GM19372 (cell line): Measurements from ENCODE around the gene LRRC8B.
A peak's percentile ranks its signal among the peaks of the same experiment; 100 is the strongest.
"Not testable (repeated sequence)": the region's sequence is repeated elsewhere in the genome, so short reads cannot be mapped to it uniquely, and the experiment has no call there.

Experiments
- ATAC-seq: cut with Tn5 transposase; IDR thresholded peaks from one replicate; pipeline ENCODE4 v1.9.1; 2021; ENCODE audit warnings: mild to moderate bottlenecking, low read depth, moderate library complexity; ENCODE audit not compliant: unreplicated experiment

LRRC8B gene

DNA sequence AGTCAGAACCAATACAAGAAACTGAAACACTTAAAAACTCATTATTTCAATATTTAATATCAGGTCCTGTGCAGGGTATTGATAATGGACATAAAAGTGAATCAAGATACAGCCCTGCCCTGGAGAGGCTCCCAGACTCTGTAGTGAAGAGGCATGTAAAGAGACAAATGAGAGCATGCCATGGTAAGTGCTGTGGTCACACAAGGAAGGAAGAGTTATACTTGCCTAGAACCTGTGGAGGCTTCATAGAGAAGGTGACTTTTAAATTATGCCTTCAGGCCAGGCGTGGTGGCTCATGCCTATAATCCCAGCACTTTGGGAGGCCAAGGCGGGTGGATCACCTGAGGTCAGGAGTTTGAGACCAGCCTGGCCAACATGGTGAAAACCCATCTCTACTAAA is 105.0 kb downstream of the LRRC8B start:
- ATAC-seq, result not testable (repeated sequence)

DNA sequence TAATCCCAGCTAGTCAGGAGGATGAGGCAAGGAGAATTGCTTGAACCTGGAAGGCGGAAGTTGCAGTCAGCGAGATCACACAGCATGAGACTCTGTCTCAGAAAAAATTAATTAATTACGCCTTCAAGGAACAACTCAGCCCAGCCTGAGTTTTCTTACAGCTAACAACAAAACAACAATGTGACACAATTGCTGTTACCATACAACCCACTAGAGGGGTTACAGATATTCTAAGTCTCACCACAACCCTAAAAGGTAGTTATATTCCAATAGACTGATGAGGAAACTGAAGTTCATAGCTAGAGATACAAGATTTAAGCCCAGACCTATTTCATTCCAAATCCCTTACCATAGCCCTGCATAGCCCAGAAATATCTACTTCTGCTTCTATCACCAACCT is 105.4 kb downstream of the LRRC8B start:
- no peak for ATAC-seq

DNA sequence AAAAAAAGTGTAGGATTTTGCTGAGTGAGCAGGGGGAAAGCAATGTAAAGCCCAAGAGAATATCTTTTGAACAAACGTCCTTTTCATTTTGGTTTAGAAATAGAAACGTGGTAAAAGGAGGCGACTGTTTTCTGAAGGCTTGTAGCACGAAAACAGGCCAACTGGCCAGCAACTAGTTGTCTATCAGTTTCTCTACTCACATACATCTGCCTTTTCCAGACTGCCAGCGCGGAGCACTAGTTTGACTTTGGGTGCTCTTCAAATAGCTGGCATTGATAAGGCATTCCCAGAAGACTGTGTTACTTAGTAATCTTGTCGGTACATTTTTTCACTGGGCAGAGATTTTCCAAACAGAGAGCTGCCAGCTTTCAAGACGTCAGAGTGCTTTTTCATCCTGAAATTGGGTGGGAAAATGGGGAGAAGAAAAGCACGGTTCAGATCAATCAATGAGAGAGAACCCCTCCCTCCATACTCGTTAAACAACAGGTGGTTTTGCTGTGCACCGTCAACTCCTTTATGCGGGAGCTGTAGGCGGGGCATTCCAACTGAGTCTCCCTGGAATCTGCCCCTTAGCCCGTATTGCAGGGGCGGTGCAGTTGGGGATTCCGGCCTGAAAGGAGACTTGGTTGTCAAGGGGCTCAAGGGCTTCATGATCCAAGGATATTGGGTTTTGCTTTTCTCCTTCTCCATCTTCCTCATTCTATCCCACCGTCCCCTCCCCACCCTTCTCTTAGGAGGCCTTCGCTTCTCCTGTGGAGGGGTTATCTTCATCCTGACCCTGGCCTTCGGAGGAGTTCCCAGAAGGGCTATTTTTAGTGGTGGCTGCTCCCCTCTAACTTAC is 107.4 kb downstream of the LRRC8B start:
- ATAC-seq, result no peak

DNA sequence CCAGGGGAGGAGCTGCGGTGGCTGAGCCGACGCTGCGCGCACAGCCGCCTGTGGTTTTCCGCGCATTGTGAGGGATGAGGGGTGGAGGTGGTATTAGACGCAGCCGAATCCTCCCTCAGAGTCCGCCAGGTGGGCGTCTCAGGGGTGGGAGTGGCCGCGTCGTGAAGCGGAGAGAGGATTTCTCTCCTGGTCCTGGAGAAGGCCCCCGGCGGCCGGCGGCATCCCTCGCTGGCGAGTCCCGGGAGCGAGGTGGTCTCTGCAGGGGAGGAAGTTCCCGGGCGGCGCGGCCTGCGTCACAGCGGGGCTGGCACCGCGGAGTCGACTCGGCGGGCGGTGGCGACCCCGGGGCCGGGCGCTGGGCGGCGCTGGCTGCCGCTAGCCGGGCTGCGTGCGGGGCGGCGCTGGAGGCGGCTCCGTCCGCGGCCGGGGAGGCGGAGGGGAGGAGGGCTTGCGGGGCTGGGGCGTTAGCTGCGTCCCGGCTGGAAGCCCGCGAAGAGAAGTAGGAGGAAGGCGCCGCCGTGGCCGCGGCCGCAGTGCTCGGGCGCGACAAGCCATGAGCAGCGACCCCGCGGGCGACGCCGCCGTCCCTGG is 108.1 kb downstream of the LRRC8B start, which contains the start of gene LRRC8C:
Gene LRRC8C, plus strand, starts transcription at position 464 of the 591 bp plus-strand sequence. CDS start 53,354 bp downstream, outside the sequence.
- ATAC-seq, result peak; percentile 79

DNA sequence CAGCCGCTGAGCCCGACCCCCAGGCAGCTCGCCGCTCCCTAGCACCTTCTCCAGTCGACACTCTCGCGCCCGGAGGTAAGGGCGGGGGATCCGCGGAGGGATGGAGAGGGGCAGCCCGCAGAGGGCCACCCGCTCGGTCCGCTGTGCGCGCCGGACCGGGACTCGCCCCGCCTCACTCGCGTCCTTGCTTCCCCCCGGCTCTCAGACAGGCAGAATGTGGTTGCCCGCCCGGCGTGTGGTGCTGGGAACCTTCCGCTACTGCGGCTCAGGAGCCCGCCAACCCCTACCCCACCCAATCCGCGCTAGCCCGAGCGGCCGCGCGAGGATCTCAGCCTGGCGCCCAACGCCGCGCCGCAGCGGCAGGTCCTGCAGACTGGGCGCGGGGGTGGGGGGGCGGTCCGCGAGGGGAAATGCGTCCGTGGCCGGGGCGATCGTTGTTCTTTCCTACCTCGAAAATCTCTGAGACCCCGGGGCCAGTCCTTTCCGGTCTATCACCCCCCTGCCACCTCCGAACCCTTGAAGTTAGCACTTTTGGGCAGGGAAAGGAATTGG is 108.7 kb downstream of the LRRC8B start:
- peak; percentile 42 for ATAC-seq

DNA sequence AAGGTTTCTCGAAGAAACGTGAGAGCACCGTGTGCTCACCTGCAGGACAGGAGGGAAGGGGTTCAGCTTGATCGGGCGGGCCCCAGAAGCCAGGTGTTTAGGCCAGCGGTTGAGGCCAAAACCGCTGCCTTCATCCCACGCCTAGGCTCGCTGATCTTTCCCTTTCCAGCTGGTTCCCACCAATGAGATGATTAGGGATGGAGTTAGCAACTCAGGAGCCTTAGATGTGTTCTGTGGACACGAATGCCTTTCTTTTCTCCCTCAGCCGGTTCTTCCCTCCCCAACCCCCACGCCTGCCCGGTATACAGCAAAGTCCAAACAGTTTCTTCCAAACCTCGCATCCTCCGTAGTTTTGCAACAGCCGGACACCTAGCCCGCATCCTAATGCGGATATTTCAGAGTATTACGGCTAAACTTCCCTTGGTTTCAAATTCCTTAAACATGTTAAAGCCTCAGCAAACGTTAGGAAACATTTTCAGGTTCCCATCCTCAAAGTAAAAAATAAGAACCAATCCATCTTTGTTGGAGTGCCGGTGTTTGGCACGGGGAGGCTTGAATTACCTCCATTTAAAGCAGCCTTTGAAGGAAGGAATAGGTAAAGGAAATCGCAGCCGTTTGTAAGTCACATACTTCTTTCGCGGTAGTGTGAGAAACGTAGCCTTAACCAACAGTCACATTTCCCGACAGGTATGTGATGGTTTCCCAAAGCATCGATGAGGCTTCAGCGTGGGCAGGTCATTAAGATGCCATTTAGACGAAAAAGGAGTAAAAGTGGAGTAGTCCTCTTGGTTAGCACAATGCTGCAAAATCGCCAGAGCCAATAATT is 109.4 kb downstream of the LRRC8B start:
- peak; percentile 4 for ATAC-seq

DNA sequence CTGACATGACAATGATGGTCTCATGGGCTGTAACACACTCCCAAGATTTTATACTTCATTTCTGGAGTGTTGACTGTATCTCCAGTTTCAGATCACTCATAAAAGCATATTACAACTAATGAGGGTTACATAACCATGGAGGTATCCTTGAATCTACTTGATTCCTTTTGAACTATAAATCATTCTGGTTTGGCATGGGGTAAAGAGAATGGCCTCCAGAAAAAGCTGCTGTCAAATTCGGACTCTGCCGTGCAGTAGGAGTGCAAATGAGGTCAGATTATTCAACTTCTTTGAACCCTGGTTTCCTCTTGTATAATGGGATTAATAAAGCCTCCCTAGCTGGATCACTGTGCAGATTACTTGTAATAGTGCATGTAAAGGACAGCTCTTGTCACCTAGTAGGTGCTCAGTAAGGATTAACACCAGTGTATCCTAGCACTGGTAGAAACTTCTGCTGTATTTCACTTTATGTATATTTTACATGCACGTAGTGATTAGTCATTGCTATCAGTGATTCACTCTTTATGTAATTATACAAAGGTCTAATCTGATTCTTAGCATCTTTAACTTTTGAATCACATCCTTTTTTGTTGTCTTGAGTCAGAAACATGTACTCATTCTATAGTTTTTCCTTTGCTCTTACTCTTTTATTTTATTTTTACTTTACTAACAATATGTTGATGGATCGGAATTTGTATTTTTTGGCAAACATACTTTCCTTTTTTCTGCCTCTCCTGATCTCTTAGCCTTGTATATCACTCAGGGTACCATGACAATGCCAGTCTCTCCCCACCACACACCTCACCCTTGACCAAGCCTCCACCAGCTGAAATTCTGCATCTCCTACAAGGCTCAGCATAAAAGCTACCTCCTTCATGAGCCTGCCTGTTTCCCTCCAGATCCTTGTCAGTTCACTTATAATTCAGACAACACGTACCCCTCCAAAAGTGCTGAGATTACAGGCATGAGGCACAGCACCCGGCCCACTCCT is 111.5 kb downstream of the LRRC8B start:
- no peak for ATAC-seq

DNA sequence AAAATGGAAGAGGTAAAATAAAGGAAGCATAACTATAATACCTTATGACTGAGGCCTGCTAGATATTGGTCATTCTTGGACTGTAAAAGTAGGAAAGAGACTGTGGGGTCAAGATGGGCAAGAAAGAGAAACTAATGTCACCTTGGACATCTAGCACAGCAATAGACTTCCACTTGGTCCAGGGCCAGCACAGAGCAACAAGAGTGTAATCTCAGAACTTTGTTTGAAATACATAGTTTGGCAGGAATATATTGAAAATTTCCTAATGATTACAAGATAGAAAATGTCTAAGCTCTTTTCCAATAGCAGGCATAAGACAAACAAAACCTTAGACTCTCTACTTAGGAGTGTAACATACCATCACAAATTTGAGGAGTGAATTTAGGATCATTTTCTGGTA is 112.9 kb downstream of the LRRC8B start:
- ATAC-seq, result no peak

DNA sequence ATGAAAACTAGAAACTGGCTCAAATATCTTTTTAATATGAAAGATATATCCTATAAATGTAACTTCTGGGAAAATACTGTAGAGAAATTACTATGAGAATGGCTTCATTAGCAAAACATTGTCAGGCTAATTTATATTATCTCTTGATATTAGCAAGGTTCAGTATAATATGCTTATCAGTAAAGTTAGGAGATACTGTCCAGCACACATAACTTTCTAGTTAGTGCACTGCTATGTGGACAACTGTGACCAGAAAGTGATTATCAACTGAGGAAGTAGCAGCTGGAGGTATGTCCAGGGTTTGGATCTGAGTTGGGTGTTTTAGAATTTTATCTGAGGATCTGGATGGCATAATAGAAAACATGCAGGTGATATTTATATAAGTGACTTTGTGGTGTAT is 115.8 kb downstream of the LRRC8B start:
- ATAC-seq, result no peak

DNA sequence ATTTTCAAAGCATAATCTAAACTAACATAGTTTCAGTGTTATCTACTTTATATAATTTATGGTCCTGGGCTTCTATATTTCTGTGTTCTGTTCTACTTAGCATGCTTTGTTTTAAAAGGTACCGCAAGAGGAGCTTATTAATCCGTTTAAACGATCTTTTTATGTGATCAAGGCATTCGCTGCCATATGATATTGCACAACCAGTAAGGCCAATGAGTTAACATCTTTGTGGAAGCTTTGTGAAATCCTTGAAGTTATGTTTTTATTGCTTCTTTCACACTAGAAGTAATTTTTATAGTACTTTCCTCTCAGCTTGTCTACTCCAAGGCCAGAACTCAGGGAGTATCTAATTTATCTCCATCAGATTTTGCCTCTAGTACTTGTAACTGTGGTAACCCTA is 117.2 kb downstream of the LRRC8B start:
- ATAC-seq, result no peak

DNA sequence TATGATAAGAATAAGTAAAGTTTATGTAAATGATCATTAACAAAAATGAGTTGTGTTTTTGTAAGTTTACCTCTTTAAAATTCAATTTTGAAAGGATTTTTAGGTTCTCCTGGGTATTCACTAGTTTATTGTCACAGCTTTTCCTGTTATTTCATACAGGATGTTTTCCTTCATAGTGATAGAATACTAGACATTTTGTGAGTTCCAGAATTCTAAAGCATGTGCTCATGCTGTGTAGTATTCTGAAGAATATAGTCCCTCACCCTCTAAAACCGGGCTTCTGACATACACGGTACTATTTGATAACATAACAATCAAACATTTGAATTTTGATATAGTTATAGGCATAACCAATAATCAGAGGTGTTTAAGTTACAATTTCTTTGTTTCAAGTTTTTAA is 118.9 kb downstream of the LRRC8B start:
- ATAC-seq, result no peak

DNA sequence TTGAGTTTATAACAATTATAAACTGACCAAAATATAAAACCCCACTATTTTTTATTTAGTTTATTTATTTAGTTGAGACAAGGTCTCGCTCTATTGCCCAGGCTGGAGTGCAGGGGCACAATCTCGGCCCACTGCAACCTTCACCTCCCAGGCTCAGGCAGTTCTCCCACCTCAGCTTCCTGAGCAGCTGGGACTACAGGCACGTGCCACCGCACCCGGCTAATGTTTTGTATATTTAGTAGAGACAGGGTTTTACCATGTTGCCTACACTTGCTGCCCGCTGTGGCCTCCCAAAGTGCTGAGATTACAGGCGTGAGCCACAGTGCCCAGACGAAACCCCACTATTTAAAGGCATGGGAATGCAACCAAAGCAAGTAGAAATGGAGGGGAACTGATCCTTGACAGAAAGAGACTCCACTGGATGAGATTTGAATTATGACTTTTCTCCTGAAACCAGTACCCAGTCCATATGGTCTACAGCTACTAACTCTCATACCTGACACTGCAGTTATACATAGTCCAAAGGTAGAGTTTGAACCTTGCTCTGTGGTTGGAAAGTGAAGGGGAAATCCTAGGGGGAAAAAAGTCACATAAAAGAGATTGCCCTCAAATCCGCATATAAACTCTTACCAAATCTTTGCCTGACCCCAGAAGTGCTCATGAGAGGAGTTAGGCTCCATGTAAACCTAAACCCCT is 119.6 kb downstream of the LRRC8B start:
- ATAC-seq, result no peak

DNA sequence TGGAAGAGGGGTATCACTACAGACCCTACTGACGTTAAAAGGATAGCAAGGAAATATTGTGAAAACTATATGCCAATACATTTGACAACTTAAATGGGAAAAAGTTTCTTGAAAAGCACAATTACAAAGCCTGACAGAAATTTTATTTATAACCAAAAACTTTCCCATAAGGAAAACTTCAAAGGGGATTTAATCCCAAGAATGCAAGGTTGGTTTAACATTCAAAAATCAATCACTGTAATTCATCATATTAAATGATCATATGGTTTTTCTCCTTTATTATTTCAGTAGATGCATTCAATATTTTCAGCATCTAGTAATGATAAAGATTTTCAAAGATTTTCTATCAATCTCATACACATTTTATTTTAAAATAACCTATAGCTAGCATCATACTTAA is 121.6 kb downstream of the LRRC8B start:
- ATAC-seq, result no peak
